Astrocyte (in vitro differentiated cells and primary cell): Measurements from ENCODE around the gene RANGRF. TPM values are rescaled to one million over a fixed set of nuclear protein-coding genes. Genes with fewer than 3 reads are reported as not detected.

Experiments used
- DNase-seq: peaks from one replicate; pipeline ENCODE4 v3.0.0-alpha.2; 2010; ENCODE audit warnings: low read depth
- FAIRE-seq: peaks from 2 replicates; lab custom pipeline; 2011; peaks lifted over from hg19 to GRCh38; lab: Jason Lieb, UNC
- H2AFZ ChIP-seq: 2 replicates; pipeline ENCODE4 v1.6.0; 2012; ENCODE audit warnings: low read depth, low read length, inconsistent platforms
- H3K27ac ChIP-seq: 2 replicates; pipeline ENCODE4 v1.5.1; 2011; ENCODE audit warnings: low read depth, low read length, inconsistent platforms
- H3K27me3 ChIP-seq: 2 replicates; pipeline ENCODE4 v1.6.0; 2011; ENCODE audit warnings: low read length, inconsistent platforms; ENCODE audit not compliant: insufficient read depth
- H3K36me3 ChIP-seq: 2 replicates; pipeline ENCODE4 v1.5.1; 2011; ENCODE audit warnings: low read length, inconsistent platforms; ENCODE audit not compliant: insufficient read depth
- H3K4me1 ChIP-seq: 2 replicates; pipeline ENCODE4 v1.5.1; 2011; ENCODE audit warnings: low read length, inconsistent platforms; ENCODE audit not compliant: insufficient read depth
- H3K4me2 ChIP-seq: 2 replicates; pipeline ENCODE4 v1.6.0; 2012; ENCODE audit warnings: low read length, inconsistent platforms
- H3K4me3 ChIP-seq: 2 replicates; pipeline ENCODE4 v1.5.1; 2011; ENCODE audit warnings: low read depth, mild to moderate bottlenecking, low read length, inconsistent platforms; ENCODE audit not compliant: insufficient read depth
- H3K79me2 ChIP-seq: 2 replicates; pipeline ENCODE4 v1.6.0; 2012; ENCODE audit warnings: mild to moderate bottlenecking, low read length, inconsistent platforms; ENCODE audit not compliant: insufficient read depth
- H3K9ac ChIP-seq: 2 replicates; pipeline ENCODE4 v1.6.0; 2012; ENCODE audit warnings: mild to moderate bottlenecking, low read length, inconsistent platforms
- H3K9me3 ChIP-seq: 2 replicates; pipeline ENCODE4 v1.5.1; 2012; ENCODE audit warnings: low read depth, mild to moderate bottlenecking, low read length, inconsistent platforms; ENCODE audit not compliant: insufficient read depth
- H4K20me1 ChIP-seq: 2 replicates; pipeline ENCODE4 v1.6.0; 2012; ENCODE audit warnings: low read length, inconsistent platforms; ENCODE audit not compliant: insufficient read depth
- H3K27ac Mint-ChIP-seq: one replicate; pipeline ENCODE4 v1.8.0; 2021; ENCODE audit warnings: mild to moderate bottlenecking, mixed read lengths; ENCODE audit not compliant: unreplicated experiment
- H3K27me3 Mint-ChIP-seq: one replicate; pipeline ENCODE4 v1.8.0; 2021; ENCODE audit warnings: low read depth, mixed read lengths; ENCODE audit not compliant: unreplicated experiment
- H3K36me3 Mint-ChIP-seq: one replicate; pipeline ENCODE4 v1.8.0; 2021; ENCODE audit warnings: low read depth, mixed read lengths; ENCODE audit not compliant: unreplicated experiment
- H3K4me1 Mint-ChIP-seq: one replicate; pipeline ENCODE4 v1.8.0; 2021; ENCODE audit warnings: low read depth, mixed read lengths; ENCODE audit not compliant: unreplicated experiment
- H3K4me3 Mint-ChIP-seq: one replicate; pipeline ENCODE4 v1.8.0; 2021; ENCODE audit warnings: mild to moderate bottlenecking, moderate library complexity, mixed read lengths; ENCODE audit not compliant: unreplicated experiment
- H3K9me3 Mint-ChIP-seq: one replicate; pipeline ENCODE4 v1.8.0; 2021; ENCODE audit warnings: mild to moderate bottlenecking, mixed read lengths; ENCODE audit not compliant: unreplicated experiment
- CTCF ChIP-seq: IDR thresholded peaks from 2 replicates; pipeline ENCODE4 v1.5.1; 2011; ENCODE audit warnings: low read depth, mild to moderate bottlenecking, inconsistent platforms, low read length, moderate library complexity; ENCODE audit not compliant: insufficient read depth
- EZH2 ChIP-seq: IDR thresholded peaks from 2 replicates; pipeline ENCODE4 v1.6.1; 2012; ENCODE audit warnings: mild to moderate bottlenecking, low read length, inconsistent platforms; ENCODE audit not compliant: insufficient read depth
- total RNA-seq: library from RNA; stranded (reverse); gene quantifications from 2 replicates; pipeline ENCODE4 v1.2.1, GENCODE V29; 2021

RANGRF gene
- total RNA-seq, 1 donor from 2014 or later, result 16.1 TPM

GRCh38 chr17:8253801-8254200 lies 34.7 kb upstream of the RANGRF start:
- TF ChIP-seq EZH2 (no peak), CTCF (no peak)
- Histone ChIP-seq H3K27ac (no peak overlapping the region), H4K20me1 (no peaks in the 10 kb centered on the region), H3K4me3 (no peak overlapping the region), H2AFZ (no peak overlapping the region), H3K4me1 (peaks cover 10% of the 10 kb centered on the region), H3K36me3 (peaks cover 13% of the 10 kb centered on the region), H3K79me2 (peaks cover 40% of the 10 kb centered on the region), H3K9ac (no peak overlapping the region), H3K4me2 (no peak overlapping the region), H3K9me3 (no peaks in the 10 kb centered on the region), H3K27me3 (no peaks in the 10 kb centered on the region)
- no peak overlapping the region for H3K4me3 Mint-ChIP-seq
- H3K36me3 Mint-ChIP-seq, result peaks cover 6% of the 10 kb centered on the region
- no peak overlapping the region for H3K27ac Mint-ChIP-seq
- H3K9me3 Mint-ChIP-seq, result no peaks in the 10 kb centered on the region
- FAIRE-seq, result no peak
- DNase-seq, result no peak
- peaks cover 5% of the 10 kb centered on the region for H3K4me1 Mint-ChIP-seq
- H3K27me3 Mint-ChIP-seq, result no peaks in the 10 kb centered on the region

DNA sequence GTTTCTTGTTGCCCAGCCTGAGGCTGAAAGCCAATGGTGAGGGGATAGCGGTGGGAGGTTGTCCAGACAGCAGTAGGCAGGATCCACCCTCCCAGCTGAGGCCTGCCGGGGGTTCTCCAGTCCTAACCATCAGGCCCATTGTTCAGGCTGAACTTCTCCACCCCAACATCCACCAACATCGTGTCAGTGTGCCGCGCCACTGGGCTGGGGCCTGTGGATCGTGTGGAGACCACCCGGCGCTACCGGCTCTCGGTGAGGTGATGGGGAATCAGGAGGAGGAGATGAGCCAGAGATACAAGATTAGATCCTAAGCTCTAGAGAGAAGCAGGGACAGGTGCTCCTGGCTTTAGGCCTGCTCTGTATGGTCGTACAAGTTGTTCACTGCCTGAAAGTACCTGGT lies 33.6 kb upstream of the RANGRF start:
- Histone ChIP-seq H3K4me3 (no peak overlapping the region), H3K27ac (no peak overlapping the region), H3K4me1 (peaks cover 5% of the 10 kb centered on the region), H2AFZ (no peak overlapping the region), H3K4me2 (no peak overlapping the region), H4K20me1 (no peaks in the 10 kb centered on the region), H3K9ac (no peak overlapping the region), H3K9me3 (no peaks in the 10 kb centered on the region), H3K27me3 (no peaks in the 10 kb centered on the region), H3K36me3 (peaks cover 15% of the 10 kb centered on the region), H3K79me2 (peaks cover 32% of the 10 kb centered on the region)
- FAIRE-seq (no peak), DNase-seq (no peak)
- H3K36me3 Mint-ChIP-seq, result peaks cover 6% of the 10 kb centered on the region
- no peaks in the 10 kb centered on the region for H3K9me3 Mint-ChIP-seq
- TF ChIP-seq CTCF (no peak), EZH2 (no peak)
- H3K4me3 Mint-ChIP-seq, result no peak overlapping the region
- H3K27me3 Mint-ChIP-seq, result no peaks in the 10 kb centered on the region
- H3K4me1 Mint-ChIP-seq, result peaks cover 4% of the 10 kb centered on the region
- no peak overlapping the region for H3K27ac Mint-ChIP-seq

DNA sequence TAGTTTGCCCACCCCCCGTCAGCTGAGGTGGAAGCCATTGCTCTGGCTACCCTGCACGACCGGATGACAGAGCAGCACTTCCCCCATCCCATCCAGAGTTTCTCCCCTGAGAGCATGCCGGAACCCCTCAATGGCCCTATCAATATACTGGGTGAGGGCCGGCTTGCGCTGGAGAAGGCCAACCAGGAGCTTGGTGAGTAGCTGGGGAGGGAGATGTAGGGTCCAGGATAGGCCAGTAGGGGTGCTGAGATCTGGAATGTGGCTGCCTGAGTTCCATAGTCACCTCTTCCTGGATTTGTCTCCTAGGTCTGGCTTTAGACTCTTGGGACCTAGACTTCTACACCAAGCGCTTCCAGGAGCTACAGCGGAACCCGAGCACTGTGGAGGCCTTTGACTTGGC lies 33.0 kb upstream of the RANGRF start:
- Histone ChIP-seq H3K4me2 (no peak overlapping the region), H3K36me3 (peaks cover 15% of the 10 kb centered on the region), H2AFZ (no peak overlapping the region), H3K9ac (no peak overlapping the region), H3K4me3 (no peak overlapping the region), H3K9me3 (no peaks in the 10 kb centered on the region), H3K27ac (no peak overlapping the region), H4K20me1 (no peaks in the 10 kb centered on the region), H3K4me1 (no peaks in the 10 kb centered on the region), H3K79me2 (peaks cover 26% of the 10 kb centered on the region), H3K27me3 (no peaks in the 10 kb centered on the region)
- H3K4me1 Mint-ChIP-seq, result no peaks in the 10 kb centered on the region
- no peaks in the 10 kb centered on the region for H3K9me3 Mint-ChIP-seq
- no peak overlapping the region for H3K4me3 Mint-ChIP-seq
- no peak overlapping the region for H3K27ac Mint-ChIP-seq
- H3K27me3 Mint-ChIP-seq, result no peaks in the 10 kb centered on the region
- TF ChIP-seq EZH2, result no peak
- TF ChIP-seq CTCF, result no peak
- FAIRE-seq (no peak), DNase-seq (no peak)
- H3K36me3 Mint-ChIP-seq, result peaks cover 6% of the 10 kb centered on the region
